ENCODE results near the gene EGFL8.

GRCh38 chr6:32167761-32168262 lies 3.4 kb downstream of the EGFL8 start:
- no peak for TF ChIP-seq TSC22D4 (tag; IDR thresholded peaks at IDR 0.05)
- TF ChIP-seq STAG1 (CRISPR knock-in tag; IDR thresholded peaks at IDR 0.05; ENCODE audit: borderline replicate concordance): no peak
- TF ChIP-seq CTCF (IDR thresholded peaks at IDR 0.05 in 2 of 3, conservative IDR thresholded peaks at IDR 0.05 in 1 of 3; ENCODE audit: insufficient read depth in 2 of 3, low read depth in 1 of 3, low read length in 3 of 3): no peak
- peak; percentile 72 for TF ChIP-seq ZNF239 (CRISPR knock-in tag; IDR thresholded peaks at IDR 0.05)
- peak; percentile 93 for TF ChIP-seq POLR2AphosphoS5 (IDR thresholded peaks at IDR 0.05; ENCODE audit: control insufficient read depth, insufficient read depth, low read depth, low read length)
- no peak for TF ChIP-seq ZC3H4 (CRISPR knock-in tag; IDR thresholded peaks at IDR 0.05; ENCODE audit: borderline replicate concordance)
- peak; percentile 84 to 88 for TF ChIP-seq KDM1A (IDR thresholded peaks at IDR 0.05)
- TF ChIP-seq OTX1 (CRISPR knock-in tag; IDR thresholded peaks at IDR 0.05): no peak; the same call in 1 of the 2 replicates
- no peak for TF ChIP-seq ZBTB26 (CRISPR knock-in tag; IDR thresholded peaks at IDR 0.05)
- peak; percentile 97 for TF ChIP-seq SMARCA4 (IDR thresholded peaks at IDR 0.05)

Data from K562 (cell line).